Cardiac muscle cell (in vitro differentiated cells and primary cell): Measurements from ENCODE around the gene PRKCSH. TPM values are rescaled to one million over a fixed set of nuclear protein-coding genes. Genes with fewer than 3 reads are reported as not detected.

Source experiments
- DNase-seq, 2 donors: peaks; one replicate each; pipeline versions ENCODE4 v3.0.0 to v3.0.0-alpha.2; 2010 to 2017; ENCODE audit warnings: low read depth in 1 of 2, low spot score in 1 of 2
- H3K27ac ChIP-seq: fragments of 200-600 bp; sonication (generic); 2 replicates; pipeline ENCODE4 v1.5.1; 2016
- H3K27me3 ChIP-seq: fragments of 200-600 bp; sonication (generic); 2 replicates; pipeline ENCODE4 v1.6.0; 2016; ENCODE audit warnings: control low read depth
- H3K36me3 ChIP-seq: fragments of 200-600 bp; sonication (generic); 2 replicates; pipeline ENCODE4 v1.5.1; 2016; ENCODE audit warnings: control low read depth
- H3K4me1 ChIP-seq: fragments of 200-600 bp; sonication (generic); 2 replicates; pipeline ENCODE4 v1.8.1; 2017; ENCODE audit warnings: low read depth, mild to moderate bottlenecking, mixed run types
- H3K4me3 ChIP-seq: fragments of 200-600 bp; sonication (generic); 2 replicates; pipeline ENCODE4 v1.5.1; 2016; ENCODE audit warnings: mild to moderate bottlenecking
- H3K9me3 ChIP-seq: fragments of 200-600 bp; sonication (generic); 2 replicates; pipeline ENCODE4 v1.5.1; 2017; ENCODE audit warnings: low read depth, mild to moderate bottlenecking, control low read depth
- CTCF ChIP-seq: IDR thresholded peaks from 2 replicates; pipeline ENCODE4 v1.5.1; 2012; ENCODE audit warnings: low read depth, mild to moderate bottlenecking, low read length
- polyA plus RNA-seq: library from polyadenylated mRNA; unstranded; fragments of >200 nt; fragmentation: Nextera tagmentation; extraction: Ambion mirVana; gene quantifications from 2 replicates; pipeline ENCODE4 v1.2.1, GENCODE V29; 2016
- total RNA-seq: library from RNA; depleted of rRNA; stranded (reverse); fragments of >200 nt; gene quantifications from 2 replicates; pipeline ENCODE4 v1.2.3, GENCODE V29; 2016

The PRKCSH gene
- total and polyA plus RNA-seq, 2 experiments from 2014 or later: 151 to 162 TPM

GRCh38 chr19:11475861-11476260, 40.4 kb downstream of the PRKCSH start:
- Histone ChIP-seq H3K36me3 (no peaks in the 10 kb centered on the region), H3K27me3 (peaks cover 31% of the 10 kb centered on the region), H3K4me1 (no peaks in the 10 kb centered on the region), H3K9me3 (no peaks in the 10 kb centered on the region), H3K27ac (no peak overlapping the region), H3K4me3 (no peak overlapping the region)
- no peak for TF ChIP-seq CTCF
- DNase-seq: no peak

DNA sequence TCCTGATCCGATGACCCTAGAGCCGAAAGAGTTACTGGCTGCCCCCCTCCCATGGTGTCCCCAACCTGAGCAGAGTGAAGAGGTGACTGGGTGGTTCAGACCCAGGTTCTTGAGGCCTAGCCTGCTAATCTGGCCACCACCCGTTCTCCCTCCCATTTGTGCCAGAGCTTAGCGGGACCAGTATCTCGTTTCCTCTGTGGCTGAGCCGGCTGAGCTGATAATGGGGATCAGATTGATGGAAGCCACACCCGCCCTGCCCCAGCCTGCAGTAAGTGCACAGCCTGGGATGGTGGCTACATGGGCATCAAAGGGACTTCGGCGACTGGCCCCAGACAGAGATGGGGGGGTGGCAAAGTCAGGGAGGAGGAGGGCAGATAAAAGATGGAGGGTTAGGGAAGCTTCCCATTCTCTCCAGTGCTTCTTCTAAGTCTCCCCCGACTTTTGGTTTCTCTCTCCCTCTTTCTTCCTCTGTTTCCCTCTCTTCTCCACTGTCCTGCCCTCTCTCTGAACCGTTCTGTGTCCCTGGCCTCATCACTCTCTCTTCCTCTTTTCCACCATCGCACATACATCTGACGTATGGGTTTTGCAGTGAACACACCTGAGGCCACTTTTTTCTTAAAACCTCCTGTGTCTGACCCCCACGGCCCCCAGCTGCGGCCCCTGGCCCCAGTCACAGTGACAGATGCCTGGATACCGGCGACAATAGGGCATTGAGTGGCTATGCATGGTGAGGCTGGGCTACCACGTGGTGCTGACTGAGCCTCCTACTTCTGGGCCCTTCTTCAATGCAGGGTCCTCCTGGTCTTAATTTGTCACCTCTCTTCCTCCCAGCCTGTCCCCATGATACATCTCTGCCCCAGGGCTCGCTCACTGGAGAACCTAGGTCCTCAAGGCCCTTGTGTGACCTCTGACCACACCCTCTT, 43.0 kb downstream of the PRKCSH start:
- peaks cover 54% of the 10 kb centered on the region for H3K27me3 ChIP-seq
- peaks cover 3% of the 10 kb centered on the region for H3K4me1 ChIP-seq
- no peak for TF ChIP-seq CTCF
- H3K9me3 ChIP-seq: no peaks in the 10 kb centered on the region
- H3K36me3 ChIP-seq: no peaks in the 10 kb centered on the region
- no peak overlapping the region for H3K27ac ChIP-seq
- DNase-seq: no peak
- H3K4me3 ChIP-seq: no peak overlapping the region

GRCh38 chr19:11479090-11479897, 43.9 kb downstream of the PRKCSH start:
- Histone ChIP-seq H3K9me3 (no peaks in the 10 kb centered on the region), H3K36me3 (no peaks in the 10 kb centered on the region), H3K4me3 (no peak overlapping the region), H3K27me3 (peaks cover 54% of the 10 kb centered on the region), H3K4me1 (peaks cover 3% of the 10 kb centered on the region), H3K27ac (no peak overlapping the region)
- DNase-seq: peak; percentile 26 to 70
- TF ChIP-seq CTCF: no peak

DNA sequence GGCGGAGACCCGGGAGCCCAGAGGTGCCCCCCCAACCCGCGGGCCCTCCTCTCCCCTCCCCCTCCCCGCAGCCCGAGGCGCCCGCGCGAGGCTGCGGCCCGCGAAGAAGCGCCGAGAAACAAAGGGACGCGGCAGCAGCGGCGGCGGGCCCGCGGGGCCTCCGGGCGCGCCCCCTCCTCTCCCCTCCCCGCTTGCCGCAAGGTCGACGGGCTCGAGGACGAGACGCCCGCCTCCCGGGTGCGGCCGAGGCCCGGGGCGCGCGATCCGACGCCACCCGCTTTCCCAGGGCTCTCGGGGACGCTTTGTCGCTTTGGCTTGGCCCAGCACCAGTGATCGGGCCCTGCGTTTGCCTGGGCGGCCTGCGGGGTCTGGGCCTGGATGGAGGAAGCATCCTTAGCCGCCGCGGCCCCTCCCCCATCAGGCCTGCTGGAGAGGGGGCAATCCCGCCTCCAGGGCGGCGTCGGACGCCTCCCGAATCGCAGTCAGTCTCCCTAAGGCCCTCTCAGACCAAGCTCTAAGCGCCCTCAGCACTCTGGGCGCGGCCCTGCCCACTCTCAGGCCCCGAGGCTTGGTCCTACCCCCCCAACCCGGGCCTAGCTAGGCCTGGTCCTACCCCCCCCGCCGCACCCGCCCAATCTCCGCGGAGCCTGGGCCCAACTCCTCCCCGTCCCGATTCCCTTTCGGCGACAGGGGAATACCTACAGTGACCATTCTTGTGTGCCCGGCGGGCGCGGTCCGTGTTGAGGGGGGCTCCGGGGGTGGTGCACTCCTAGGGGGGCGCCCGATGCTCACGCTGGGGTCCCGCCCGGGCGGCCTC, 44.7 kb downstream of the PRKCSH start:
- no peak overlapping the region for H3K27ac ChIP-seq
- DNase-seq: no peak
- peaks cover 54% of the 10 kb centered on the region for H3K27me3 ChIP-seq

More for the DNA sequence above, 44.7 kb downstream of the PRKCSH start:
- H3K4me1 ChIP-seq: peaks cover 3% of the 10 kb centered on the region
- no peak overlapping the region for H3K4me3 ChIP-seq
- TF ChIP-seq CTCF: no peak
- H3K9me3 ChIP-seq: no peaks in the 10 kb centered on the region
- H3K36me3 ChIP-seq: no peaks in the 10 kb centered on the region
